Globus pallidus (tissue), 1 donor: ENCODE results near the gene AUP1.

Experiments used
- DNase-seq: peaks from one replicate; pipeline ENCODE4 v3.0.0-alpha.2; 2015; ENCODE audit warnings: low spot score

The AUP1 gene

DNA sequence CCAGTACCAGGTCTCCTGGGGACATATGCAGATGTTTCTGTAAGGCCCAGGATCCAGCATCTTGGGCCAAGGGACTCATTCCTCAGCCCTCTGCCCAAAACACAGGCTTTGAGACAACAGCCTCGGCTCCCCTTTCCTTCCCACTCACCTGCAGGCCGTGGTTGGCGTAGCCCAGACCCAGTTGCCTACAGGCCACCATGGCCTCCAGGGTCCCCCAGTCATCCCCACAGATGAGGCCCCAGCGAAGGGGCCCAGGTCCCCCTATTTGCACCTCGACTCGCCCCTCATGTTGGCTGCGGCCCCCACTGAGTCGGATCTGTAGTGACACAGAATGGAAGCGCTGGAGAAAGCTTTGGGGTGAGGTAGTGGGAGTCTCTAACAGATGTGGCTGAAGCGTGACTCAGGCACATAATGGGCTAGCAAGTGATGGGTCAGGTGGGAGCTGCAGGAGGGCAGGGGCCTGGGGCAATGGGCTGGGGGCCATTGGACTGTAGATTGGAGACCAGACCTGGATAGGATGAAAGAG is 6.0 kb upstream of the AUP1 start:
- no peak for DNase-seq

DNA sequence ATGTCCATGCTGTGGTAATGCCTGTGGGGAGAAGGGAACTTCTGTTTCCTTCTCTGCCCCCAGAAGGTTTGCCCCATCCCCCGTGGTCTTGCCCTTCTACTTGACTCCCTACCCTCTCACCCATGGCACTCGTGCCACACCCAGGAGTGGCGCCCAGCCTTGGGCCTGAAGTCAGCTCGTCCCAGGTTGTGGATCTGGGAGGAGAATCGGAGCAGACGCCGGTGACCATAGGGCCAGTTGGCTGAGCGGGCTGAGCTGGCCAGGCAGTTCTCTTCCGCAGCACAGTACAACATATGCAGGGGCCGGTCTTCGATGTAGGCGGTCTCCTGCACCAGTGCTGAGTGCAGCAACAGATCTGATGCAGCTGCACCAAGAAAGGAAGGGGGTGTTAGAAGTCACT is 4.9 kb upstream of the AUP1 start:
- DNase-seq, result no peak

DNA sequence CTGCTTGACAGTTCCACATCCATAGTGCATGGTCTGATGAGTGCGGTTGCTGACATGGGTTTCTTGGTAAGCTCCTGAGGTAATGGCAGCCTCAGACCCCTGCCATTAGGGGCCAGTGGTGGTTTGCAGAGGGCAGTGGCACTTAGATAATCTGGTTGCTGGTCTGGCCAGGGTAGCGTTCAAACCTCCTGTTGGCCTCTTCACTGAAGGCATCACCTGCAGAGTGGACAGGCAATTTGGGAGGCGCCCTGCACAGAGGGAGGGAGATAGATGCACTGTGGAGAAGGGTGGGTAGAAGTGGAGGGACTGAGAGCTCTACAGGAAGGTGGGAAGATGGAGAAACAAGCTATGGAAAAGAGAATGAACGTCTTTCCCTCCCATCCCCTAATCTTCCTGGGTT is 4.0 kb upstream of the AUP1 start:
- no peak for DNase-seq

DNA sequence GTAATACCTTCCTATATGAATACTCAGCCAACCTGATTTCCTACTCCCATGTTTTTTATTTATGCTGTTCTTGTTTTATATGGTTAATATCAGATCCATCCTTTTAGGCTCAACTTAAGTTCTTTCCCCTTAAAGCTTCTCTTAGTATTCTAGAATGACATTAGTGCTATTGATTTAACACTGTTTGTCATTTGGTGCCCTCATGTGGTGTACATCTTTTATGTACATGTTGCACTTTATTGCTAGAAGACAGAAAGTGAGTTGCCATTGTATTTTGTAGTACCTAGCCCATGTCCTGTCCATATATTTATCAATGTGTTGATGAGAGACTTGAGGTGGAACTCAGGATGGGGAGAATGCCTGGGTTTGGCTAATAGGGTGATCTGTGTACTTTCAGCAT is 2.7 kb upstream of the AUP1 start:
- DNase-seq, result no peak

DNA sequence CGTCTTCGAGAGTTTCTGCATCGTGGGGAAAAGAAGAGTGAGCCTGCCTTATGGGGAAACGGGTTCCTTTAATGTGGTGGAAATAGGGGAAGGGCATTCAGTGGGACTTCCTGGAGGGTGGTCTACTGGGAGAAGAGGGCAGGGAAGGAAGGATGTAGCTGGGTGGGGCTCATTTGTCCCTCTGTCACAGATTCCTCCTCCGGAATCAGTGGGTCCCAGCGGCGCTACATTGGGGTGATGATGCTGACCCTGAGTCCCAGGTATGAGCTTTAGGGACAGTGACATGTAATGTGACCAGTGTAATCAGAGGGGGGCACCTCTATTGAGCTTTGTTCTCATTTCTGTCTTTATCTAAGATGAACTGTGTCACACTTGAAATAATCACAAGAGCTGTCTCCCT is 2.2 kb upstream of the AUP1 start:
- no peak for DNase-seq

DNA sequence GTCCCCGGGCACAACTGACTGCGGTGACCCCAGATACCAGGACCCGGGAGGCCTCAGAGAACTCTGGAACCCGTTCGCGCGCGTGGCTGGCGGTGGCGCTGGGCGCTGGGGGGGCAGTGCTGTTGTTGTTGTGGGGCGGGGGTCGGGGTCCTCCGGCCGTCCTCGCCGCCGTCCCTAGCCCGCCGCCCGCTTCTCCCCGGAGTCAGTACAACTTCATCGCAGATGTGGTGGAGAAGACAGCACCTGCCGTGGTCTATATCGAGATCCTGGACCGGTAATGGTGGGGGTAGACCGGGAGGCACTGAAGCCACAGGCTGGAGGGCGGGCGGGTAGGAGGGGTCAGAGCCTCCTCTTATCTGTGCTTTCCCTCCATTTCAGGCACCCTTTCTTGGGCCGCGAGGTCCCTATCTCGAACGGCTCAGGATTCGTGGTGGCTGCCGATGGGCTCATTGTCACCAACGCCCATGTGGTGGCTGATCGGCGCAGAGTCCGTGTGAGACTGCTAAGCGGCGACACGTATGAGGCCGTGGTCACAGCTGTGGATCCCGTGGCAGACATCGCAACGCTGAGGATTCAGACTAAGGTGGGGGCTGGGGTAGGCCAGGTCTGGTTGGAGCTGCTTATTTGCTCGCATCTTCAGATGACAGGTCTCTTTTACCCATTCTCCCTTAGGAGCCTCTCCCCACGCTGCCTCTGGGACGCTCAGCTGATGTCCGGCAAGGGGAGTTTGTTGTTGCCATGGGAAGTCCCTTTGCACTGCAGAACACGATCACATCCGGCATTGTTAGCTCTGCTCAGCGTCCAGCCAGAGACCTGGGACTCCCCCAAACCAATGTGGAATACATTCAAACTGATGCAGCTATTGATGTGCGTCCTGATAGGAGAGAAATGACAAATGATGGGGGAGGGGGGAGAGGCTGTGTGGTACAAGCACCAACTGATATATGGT is 1.0 kb upstream of the AUP1 start:
- no peak for DNase-seq

DNA sequence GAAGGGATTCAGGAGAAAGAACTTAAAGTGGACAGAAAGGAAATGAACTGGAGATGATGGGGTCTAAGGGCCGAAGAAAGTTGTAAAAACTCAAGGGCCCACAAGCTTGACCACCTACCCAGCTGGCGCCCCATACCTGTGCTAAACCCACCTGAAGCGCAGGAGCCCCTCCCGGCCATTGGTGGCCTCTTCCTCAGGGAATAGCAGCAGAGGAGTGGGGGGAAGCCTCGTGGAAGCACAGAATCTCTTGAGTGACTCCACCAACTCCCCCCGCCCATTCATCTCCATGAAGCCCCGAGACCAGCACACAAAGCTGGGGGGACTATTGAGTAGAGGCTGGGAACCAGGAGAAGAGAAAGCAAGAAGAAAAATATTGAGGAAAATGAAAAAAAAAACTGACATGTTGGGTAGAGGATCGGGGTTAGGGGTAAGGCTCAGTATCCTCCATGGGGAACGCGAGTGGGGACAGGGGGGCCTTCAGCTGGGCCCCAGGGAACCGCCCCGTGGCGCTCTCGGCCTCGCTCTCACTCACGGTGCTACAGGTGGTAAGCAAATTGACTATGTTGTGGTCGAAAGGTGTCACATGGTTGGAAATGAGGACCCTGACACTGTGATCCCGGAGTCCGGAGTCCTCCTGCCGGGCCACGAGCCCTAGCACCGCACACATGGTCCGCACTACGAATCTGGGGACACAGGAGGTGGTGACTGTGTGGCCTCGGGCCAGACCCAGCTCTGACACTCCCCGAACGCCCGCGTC is 728 bp downstream of the AUP1 start:
- DNase-seq, result no peak

DNA sequence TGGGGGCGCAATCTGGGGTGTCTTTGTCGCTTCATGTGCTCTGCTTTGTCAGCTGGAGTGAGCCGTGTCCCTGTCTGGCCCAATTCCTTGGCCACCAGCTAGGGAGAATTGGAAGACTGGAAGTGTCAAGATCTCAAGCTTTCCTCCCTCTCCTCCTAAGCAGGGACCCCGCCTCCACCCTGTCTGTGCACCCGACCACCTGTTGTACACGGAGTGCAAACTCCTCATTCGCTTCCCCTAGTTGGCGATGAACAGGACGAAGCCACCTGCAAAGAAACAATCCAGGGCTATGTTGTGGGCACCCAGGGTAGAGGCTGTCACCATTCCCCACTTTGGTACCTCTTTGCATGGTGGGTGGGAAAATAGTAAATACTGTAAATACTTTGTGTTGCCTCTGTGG is 1.8 kb downstream of the AUP1 start:
- no peak for DNase-seq

DNA sequence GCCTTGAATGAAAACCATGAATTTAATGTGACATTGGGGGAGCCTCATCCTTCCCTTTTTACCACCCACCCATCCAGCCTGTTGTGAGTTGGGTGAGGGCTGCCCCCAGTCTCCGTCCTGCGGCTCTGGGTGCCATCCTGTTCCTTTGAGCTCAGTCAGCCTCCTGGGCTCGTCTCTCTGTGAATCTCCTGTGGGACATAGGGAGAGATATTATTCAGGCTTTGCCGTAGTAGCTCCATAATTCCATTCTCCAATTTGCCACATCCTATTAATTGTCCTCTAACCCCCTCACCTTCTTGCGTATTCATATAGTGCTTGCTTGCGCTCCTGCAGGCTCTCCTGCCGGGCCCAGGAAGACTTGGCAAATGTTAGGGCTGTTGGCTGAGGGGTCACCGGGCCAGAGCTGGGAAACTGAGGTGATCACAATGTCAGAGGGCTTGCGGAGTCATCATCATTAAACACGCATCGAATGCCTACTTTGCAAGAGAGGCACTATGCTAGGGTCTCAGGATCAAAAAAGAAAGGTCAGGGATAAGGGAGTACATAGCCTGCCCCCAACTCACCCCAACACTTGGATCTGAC is 2.8 kb downstream of the AUP1 start:
- no peak for DNase-seq

DNA sequence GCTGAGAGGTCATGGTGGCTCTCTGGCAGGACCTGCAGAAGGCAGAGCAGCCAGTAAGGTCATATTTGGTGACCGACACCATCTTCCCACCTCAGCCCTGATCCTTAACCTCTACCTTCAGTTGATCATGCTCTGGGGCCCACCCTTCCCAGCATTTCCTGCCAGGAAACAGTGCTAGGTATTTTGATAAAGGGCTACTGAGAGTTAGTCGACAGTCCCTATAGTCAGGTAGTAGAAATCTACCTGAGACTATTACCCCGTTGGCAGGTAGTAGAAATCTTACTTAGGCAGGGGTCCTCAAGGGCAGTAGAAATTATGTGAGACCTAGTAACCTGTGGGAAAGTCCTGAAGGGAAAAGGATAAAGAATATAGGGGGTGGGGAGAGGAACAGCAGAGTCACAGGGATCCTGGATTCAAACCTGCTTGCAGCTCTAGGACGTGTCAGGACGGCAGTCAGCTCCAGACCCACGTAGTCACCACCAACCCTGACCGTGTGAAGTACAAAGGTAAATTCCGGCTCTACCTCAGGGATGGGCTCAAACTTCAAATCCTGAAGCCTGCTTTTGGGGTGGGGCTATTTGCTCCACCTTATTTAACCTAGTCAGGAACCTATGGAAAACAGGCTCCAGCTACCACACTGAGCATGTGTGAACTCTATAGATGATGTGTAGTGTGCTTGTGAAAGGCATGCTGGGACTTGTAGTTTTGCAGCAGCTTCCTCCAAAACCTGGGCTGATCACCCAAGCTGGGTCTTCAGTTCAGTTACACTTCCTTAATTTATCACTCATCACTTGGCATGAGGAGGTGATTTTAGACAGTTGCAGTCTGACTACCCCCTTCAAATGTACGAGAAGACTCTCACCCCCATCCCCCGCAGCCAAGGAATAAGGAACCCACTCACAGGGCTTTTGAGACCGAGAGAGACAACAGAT is 3.5 kb downstream of the AUP1 start, which contains the start of gene DQX1:
TSS of gene DQX1 (minus strand) at position 515 of the 932 bp plus-strand sequence. CDS start at position 13, 502 bp downstream.
- DNase-seq, result no peak

DNA sequence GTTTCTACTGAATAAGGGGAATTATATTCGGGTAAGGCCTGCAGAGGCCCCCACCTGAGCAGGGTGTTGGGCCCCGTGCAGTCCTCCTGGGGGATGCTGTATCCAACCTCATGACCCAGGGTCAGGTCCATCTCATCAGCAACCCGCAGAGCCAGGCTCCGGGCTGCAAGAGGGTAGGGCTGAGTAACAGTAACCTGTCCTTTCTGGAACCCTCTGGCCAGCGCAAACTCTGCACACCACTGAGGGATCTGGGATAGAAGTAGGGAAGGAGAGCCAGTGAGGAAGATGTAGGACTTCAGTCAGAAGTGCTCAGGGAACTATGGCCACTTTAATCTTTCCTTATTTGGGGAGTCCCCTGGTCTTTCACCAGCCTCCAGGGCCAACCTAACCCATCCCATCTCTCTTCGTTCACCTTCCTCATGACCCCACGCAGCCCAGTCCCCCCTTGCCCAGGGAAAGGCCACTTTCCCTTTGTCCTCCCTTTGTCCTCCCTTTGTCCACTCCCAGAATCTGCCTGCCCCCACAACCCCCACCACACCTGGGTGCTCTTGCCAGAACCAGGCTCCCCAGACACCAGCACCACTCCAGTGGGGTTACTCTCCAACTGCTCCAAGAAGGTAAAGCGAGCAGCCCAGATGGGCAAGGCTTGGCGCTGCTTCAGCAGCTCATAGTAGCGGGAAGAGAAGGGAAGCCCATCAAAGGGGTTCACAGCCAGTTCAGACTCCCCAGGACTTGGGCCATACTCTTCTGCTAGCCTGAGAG is 4.4 kb downstream of the AUP1 start:
- no peak for DNase-seq

DNA sequence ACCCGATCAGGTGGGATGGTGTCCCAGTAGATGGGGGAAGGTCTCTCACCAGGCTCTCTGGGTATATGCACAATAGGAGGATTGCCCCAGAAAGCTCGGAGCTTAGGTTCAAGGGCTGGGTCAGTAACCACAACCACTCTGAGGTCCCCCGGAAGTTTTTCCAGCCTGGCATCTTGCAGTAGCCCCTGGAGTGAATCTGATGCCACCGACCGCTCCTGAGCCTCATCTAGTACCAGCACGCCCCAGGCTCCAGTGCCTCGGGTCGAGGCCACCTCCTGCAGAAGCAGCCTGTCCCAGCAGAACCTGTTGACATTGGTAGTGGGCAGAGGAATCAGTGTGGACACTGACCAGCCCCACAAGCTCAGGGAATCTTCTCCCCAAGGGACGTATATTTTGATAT is 5.5 kb downstream of the AUP1 start:
- DNase-seq, result no peak

DNA sequence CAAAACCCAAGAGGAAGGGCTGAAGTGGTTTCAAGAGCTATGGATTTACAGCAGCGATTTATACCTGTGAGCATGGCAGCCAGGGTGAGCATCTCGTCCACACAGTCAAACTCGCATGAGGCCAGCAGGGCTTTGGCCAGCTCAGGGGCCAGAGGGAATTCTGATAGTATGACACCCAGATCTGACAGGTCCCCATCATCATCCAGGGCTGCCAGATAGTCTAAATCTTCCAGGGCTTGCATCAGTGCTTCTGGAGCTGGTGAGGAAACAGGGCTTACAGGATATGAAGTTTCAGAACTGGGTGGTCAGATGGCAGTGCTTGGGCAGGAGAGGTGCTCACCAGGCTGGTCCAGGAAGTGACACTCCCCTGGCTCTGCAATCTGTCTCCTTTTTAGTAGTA is 7.0 kb downstream of the AUP1 start:
- DNase-seq, result no peak

DNA sequence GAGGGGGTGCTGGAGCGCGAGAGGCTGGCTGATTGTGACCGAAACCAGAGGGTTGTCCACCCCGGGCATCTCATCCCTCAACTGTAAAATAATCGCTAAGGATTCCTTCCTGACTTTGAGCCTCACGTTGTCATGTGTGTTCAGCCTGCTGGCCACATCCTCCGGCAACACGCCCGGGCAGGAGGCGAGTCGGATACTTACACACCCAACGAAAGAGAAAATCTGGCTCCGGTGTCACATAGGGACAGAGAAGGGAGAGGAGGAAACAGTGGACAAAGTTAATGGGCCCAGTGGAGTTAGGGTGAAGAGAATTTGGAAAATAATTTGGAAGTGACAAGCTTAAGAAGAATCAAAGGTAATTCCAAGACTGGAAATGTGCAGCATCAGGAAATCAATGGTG is 12.9 kb downstream of the AUP1 start:
- no peak for DNase-seq

DNA sequence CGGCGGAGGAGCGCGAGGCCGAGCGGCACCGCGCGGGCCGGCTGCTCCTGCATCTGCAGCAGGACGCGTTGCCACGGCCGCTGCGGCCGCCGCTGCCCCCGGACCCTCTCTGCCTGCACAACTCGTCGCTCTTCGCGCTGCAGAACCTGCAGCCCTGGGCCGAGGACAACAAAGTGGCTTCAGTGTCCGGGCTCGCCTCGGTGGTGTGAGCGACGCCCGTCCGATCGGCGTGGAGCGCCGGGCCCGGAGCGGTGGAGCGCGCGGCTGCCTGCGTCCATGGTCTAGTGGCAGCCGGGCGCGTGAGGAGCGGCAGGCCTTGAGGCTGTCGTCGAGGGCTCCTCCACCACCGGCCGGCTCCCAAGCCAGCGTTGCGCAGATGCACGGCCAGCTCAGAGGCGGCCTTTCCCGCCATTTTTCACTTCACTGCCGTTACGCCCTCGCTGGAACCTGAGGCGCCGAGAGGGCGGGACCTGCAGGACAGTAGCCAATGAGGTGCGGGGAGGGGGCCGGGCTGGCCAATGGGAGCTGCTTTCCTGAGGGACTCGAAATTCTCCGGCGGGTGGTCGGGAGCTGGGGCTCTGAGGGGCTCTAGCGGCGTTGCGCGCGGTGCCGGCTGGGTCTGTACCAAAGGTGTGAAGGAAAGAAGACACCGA is 13.4 kb downstream of the AUP1 start:
- peak; percentile 37 for DNase-seq

DNA sequence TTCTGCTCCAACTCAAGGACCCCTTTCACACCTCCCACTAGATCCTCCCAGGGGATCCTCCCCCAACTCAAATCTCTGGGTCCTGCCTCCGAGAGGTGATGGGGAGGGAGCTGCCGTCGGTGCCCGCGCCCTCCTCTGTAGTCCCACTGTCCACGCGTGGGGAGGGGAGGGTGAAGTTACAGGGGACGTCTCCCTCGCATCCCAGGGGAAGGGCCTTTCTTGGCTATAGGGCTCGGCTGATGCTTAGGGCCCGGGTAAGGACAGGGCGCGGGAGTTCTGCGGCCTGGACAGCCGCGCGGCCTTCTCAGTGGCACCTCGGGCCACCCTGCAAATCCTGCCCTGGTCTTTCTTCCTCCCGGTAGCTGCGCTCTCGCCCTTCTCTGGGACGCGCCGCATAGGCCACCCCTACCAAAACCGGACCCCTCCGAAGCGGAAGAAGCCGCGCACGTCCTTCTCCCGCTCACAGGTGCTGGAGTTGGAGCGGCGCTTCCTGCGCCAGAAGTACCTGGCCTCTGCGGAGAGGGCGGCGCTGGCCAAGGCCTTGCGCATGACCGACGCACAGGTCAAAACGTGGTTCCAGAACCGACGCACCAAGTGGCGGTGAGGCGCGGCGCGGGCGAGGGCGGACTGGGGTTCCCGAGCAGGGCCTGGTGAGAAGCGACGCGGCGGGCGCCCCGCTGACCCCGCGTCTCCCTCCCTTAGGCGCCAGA is 14.1 kb downstream of the AUP1 start:
- DNase-seq, result no peak

DNA sequence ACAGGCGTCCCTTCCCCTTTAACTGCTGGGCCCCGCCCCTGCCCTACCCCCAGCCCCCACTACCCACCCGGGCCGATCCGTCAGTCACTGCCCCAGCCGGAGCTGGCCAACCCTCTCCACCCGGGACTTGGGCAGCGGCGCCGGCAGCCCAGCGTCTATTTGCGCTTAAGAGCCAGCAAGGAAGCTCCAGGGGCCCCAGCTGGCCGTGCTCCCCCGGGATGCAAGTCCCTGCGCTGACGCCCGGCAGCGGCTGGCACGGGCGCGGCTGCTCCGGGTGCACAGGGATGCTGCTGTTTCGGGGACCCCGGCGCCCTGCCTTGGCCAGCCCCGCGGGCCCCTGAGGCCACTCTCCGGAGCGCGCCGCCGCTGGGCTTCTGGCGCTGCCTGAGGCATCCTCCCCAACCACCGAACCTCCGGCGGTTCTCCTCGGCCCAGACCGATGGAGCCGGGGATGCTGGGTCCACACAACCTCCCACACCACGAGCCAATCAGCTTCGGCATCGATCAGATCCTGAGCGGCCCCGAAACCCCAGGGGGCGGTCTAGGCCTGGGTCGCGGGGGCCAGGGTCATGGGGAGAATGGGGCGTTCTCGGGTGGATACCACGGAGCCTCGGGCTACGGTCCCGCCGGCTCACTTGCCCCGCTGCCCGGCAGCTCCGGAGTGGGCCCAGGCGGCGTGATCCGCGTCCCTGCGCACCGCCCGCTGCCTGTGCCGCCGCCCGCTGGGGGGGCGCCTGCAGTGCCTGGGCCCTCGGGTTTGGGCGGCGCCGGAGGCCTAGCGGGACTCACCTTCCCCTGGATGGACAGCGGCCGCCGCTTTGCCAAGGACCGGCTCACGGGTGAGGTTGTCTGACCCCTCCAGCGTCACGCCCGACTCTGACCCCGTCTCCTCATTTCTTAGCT is 14.9 kb downstream of the AUP1 start, which contains the start of gene TLX2:
TSS of gene TLX2 (plus strand) at position 83 of the 903 bp plus-strand sequence. CDS start at position 440, 357 bp downstream.
- DNase-seq, result no peak
